Renal pelvis (tissue), 4 donors: ENCODE results near the gene PIM3. TPM values are rescaled to one million over a fixed set of nuclear protein-coding genes. Genes with fewer than 3 reads are reported as not detected.
"Not testable (repeated sequence)": the region's sequence is repeated elsewhere in the genome, so short reads cannot be mapped to it uniquely, and the experiment has no call there.

Experiments used
- DNase-seq: peaks from one replicate; pipeline ENCODE4 v3.0.0-alpha.2; 2013
- polyA plus RNA-seq, 3 donors: library from polyadenylated mRNA; unstranded; fragments of 120-200 nt; gene quantifications; one replicate each; pipeline ENCODE4 v1.2.1, GENCODE V29; 2013; ENCODE audit not compliant: insufficient read length in 3 of 3

PIM3 gene
- polyA plus RNA-seq, 3 donors: 17.5 to 25.0 (median 22.2) TPM

DNA sequence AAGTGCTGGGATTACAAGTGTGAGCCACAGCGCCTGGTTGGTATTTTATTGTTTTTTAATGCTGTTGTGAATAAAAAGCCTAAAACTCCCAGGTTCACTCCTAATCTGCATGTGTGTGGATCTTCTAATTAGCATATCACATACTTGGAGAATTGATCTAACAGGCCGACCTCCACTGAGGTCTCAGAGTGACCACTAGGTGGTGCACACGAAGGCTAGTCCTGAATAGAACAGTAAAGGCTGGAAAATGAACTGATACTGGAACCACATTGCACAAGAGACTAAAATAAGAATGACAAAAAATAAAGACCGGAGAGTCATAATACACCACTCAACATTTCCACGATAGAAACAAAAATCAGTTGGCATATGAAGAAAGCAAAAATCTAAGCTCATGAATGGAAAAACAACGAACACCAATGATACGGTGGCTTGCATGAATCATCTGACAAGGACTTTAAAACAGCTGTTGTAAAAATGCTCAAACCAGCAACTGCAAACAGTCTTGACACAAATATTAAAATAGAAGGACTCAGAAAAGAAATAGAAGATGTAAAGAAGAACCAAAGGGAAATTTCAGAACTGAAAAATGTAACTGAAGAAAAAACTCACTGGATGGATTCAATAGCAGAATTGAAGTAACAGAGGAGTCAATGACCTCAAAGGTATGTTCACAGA lies 19.2 kb downstream of the PIM3 start:
- DNase-seq: no peak

GRCh38 chr22:49981799-49982198 lies 21.2 kb downstream of the PIM3 start:
- not testable (repeated sequence) for DNase-seq

- no peak for DNase-seq
Observed at GRCh38 chr22:49983148-49984042, 22.8 kb downstream of the PIM3 start.

DNA sequence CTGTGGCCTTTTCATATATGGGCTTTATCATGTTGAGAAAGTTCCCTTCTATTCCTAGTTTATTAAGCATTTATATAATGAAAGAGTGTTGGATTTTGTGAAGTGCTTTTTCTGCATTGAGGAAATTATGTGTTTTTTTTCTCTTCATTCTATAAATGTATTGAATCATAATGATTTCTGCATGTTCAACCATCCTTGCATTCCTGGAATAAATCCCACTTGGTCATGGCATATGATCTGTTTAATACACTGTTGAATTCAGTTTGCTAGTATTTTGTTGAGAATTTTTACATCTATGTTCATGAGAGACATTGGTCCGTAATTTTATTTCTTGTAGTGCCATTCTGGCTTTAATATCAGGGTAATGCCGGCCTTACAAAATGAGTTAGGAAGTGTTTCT lies 25.8 kb downstream of the PIM3 start:
- DNase-seq: no peak

DNA sequence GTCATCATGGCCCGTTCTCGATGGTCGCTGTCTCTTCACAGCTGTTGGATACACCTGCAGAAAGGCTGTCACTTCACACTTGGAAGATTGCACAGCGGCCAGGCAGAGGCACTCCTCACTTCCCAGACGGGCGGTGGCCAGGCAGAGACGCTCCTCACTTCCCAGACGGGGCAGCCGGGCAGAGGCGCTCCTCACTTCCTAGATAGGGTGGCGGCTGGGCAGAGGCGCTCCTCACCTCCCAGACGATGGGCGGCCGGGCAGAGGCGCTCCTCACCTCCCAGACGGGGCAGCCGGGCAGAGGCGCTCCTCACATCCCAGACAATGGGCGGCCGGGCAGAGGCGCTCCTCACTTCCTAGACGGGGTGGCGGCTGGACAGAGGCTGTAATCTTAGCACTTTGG lies 29.3 kb downstream of the PIM3 start:
- DNase-seq: not testable (repeated sequence)

DNA sequence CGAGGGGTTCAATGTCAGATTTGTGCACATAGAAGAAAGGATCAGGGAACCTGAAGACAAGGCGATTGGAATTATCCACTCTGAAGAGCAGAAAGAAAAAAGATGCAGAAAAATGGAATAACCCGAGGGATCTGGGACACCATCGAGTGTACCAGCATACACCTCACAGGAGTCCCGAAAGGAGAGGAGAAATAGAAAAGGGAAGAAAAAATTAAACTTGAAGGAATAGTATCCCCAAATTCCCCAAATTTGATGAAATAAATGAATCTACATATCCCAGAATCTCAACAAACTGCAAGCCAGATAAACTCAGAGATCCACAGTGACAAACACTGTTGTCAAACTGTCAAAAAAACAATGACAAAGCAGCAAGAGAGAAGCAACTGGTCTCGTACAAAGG lies 30.6 kb downstream of the PIM3 start:
- no peak for DNase-seq

- DNase-seq: no peak
Observed at GRCh38 chr22:49991907-49992533, 31.4 kb downstream of the PIM3 start.

- DNase-seq: no peak
Observed at GRCh38 chr22:49992921-49993648, 32.5 kb downstream of the PIM3 start.

DNA sequence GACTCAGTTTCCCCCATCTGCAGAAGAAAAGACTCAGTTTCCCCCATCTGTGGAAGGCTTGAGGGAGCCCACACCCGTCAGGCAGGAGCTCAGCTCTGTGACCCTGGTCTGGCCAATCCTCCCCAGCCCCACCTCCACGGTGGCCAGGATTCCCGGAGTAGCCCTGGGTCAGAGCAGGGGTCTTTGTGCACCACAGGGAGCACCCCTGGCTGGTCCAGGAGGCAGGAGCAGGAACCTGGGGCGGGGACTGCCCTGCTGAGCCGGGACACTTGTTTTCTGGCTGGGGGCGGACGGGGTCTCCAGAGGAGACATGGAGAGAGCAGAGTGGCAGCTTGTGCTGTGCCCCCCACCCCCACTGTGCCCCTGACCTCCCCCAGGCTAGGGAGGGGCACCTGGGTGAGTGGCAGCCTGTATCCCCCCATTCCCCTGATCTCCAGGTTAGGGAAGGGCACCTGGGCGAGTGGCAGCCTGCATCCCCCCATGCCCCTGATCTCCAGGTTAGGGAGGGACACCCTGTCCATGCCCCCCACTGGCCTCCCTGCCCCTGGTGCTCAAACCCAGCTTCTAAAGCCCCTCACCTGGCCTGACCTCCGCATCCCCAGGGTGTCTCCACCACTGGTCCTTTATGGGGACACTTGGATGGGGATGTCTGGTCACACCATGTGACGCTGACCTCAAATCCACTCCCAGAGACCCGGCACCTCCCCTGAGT lies 33.2 kb downstream of the PIM3 start:
- no peak for DNase-seq

- DNase-seq: no peak
Observed at GRCh38 chr22:49994361-49995040, 33.9 kb downstream of the PIM3 start.

GRCh38 chr22:49995041-49995360 lies 34.4 kb downstream of the PIM3 start:
- DNase-seq: no peak

DNA sequence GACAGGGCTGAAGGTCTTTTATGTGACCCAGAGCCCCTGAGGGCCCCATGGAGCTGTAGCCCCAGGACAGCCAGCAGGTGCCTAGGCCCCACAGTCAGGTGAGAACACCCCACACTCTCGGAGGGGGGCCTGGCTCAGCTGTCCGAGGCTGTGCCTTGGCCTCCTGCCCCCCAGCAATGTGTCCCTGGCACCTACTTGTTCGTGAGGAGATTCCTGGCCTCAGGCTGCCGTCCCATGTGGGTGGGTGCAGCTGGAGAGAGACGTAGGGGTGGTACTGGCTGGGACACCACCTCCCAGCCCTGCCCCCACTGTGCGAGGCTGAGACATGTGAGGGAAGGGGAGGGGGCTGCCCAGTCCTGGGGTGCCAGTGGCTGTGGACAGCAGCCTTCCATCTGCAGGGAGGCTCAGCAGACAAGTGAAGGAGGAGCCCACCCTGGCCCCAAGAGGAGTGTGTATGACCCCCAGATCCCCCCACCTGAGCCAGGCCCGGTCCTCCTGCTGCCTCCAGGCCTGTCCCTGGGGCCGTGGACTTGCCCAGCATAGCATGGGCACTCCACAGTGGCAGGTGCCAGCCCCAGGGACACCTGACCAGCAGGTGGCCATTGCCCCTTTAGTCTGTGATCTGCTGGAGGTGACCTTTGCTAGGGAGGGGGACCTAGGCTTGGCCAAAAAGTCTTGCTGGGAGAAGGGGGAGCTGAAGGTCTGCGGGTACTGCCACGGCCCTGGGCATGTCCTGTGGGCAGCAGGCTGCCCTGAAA lies 35.0 kb downstream of the PIM3 start:
- DNase-seq: no peak

GRCh38 chr22:49996119-49996517 lies 35.5 kb downstream of the PIM3 start:
- no peak for DNase-seq

DNA sequence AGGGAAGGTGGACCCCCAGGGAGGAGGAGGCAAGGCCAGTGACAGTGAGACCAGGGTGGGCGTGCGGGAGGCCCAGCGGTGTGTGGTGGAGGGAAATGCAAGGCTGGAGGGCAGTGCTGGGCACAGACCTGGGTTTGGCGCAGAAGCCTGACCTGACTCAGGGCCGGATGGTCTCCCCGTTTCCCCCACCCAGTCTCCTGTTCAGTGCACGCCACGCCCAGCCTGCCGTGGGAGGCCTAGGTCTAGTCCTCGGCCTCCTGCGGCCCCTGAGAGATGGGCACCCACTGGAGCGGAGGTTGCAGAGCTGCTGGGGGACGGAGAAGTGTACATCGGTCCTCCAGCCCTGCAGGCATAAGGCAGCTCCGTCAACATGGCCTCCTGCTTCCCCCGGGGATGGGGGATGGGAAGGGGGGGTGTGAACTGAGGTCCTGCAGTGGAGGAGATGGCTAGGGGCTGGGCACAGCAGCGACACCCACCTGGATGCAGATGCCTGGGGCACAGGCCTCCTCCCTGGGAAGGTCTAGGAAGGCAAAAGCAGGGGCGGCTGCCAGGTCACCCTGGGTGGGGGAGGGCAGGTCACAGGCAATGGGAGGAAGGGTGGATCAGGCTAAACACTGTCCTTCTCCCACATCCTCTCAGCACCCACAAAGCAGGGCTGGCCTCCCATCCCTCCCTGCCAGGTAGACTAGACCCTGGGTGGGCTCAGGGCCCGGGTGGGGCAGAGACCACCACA lies 36.1 kb downstream of the PIM3 start:
- DNase-seq: no peak

- no peak for DNase-seq
Observed at GRCh38 chr22:49997251-49997599, 36.7 kb downstream of the PIM3 start.

- no peak for DNase-seq
Observed at GRCh38 chr22:49997932-49998717, 37.6 kb downstream of the PIM3 start.

DNA sequence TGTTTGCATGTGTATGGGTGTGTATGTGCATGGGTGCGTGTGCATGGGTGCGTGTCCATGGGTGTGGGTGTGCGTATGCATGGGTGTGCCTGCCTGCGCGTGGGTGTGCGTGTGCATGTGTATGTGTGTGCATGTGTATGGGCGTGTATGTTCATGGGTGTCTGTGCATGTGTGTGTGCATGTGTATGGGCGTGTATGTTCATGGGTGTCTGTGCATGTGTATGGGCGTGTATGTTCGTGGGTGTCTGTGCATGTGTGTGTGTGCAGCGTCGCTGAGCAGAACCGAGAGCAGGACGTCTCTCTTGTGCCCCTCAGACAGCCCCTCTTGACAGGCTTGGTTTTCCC lies 38.1 kb downstream of the PIM3 start:
- no peak for DNase-seq

- no peak for DNase-seq
Observed at GRCh38 chr22:49999063-49999945, 38.7 kb downstream of the PIM3 start.
